Activated T-cell treated with anti-CD3 and anti-CD28 coated beads, Interleukin-2, amount 50 U/mL, for 24 hours (primary cell): ENCODE measurements around the gene EEF1AKMT1.

ENCODE experiments used
- DNase-seq: peaks from one replicate; pipeline ENCODE4 v3.0.0-alpha.2; 2020
- H3K27ac Mint-ChIP-seq: 2 replicates; pipeline ENCODE4 v1.8.0; 2020; ENCODE audit warnings: mild to moderate bottlenecking, mixed read lengths
- H3K27me3 Mint-ChIP-seq: 2 replicates; pipeline ENCODE4 v1.8.0; 2020; ENCODE audit warnings: mixed read lengths
- H3K36me3 Mint-ChIP-seq: 2 replicates; pipeline ENCODE4 v1.8.0; 2020; ENCODE audit warnings: low read depth, mixed read lengths
- H3K4me1 Mint-ChIP-seq: 2 replicates; pipeline ENCODE4 v1.8.0; 2020; ENCODE audit warnings: low read depth, mixed read lengths
- H3K4me3 Mint-ChIP-seq: 2 replicates; pipeline ENCODE4 v1.8.0; 2020; ENCODE audit warnings: mild to moderate bottlenecking, moderate library complexity, mixed read lengths
- H3K9me3 Mint-ChIP-seq: 2 replicates; pipeline ENCODE4 v1.8.0; 2020; ENCODE audit warnings: mixed read lengths

EEF1AKMT1 gene, protein sequence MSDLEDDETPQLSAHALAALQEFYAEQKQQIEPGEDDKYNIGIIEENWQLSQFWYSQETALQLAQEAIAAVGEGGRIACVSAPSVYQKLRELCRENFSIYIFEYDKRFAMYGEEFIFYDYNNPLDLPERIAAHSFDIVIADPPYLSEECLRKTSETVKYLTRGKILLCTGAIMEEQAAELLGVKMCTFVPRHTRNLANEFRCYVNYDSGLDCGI

DNA sequence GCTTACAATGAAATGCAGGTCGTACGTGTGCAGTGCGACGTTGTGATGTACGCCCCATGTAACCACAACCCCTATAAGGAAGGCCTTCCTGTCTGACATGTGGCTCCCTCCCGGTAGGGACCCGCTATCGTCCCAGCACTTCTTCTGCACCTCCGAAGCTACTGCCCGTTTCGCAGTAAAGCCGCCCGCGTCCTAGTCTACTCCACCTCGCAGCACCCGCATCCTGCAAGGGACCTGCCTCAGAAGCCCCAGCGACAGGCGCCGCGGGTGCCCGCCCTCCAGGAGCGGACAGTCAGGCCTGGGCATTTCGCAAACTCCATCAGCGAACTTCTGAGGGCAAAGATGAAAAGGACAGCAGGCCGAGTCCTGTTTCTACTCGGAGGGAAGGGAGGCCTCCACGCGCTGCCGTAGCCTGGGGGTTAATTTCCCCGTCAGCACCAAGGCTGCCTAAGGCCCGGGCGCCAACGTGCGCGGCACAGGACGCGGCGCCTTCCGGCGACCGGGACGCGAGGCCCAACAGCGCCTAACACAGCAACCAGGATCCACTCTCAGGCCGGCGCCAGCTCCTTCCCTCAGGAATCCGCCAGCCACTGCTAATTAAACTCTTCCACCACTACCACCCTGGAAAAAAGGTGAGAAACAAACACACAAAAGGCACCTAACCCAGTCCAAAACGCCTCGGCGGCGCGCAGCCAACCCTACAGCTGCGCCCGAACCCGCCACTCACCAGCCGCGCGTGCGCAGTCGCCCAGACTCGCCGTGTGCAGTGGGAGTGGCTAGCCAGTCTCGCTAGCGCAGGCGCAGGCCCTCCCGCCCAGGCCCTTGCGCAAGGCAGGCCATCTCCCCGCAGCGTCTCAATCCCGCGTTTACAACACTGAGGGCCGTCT is at the start of gene EEF1AKMT1:
Gene EEF1AKMT1 (minus strand): TSS at position 768 of the 887 bp plus-strand sequence. CDS start 16,363 bp downstream, outside the sequence.
- H3K27ac Mint-ChIP-seq, result peak within 1 kb of the TSS; percentile 98
- H3K4me3 Mint-ChIP-seq, result peak within 1 kb of the TSS; percentile 92
- no peaks in the 10 kb centered on the region for H3K27me3 Mint-ChIP-seq
- peak; percentile 97 for DNase-seq
- peaks cover 50% of the 10 kb centered on the region for H3K4me1 Mint-ChIP-seq
- peaks cover 80% of the 10 kb centered on the region for H3K36me3 Mint-ChIP-seq
- peaks cover 15% of the 10 kb centered on the region for H3K9me3 Mint-ChIP-seq

DNA sequence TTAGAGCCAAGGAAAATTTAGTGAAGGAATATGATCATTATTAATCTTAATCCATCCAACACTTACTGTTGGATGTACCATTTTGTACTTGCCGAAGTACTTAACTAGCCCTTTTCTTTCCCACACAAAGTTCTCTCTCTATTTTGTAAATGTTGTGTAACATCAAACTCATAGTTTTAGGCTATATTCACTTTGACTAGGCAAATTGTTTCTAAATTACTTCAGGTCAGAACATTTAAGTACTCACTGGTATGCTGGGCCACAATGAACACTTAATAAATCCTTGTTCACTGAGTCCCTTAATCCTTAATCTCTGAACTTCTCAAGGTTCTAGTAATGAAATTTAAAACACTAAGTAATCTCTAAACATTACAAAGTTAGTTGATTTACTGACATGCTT is 49.3 kb upstream of the EEF1AKMT1 start:
- Mint-ChIP-seq H3K4me3 (no peak overlapping the region), H3K27me3 (no peaks in the 10 kb centered on the region), H3K9me3 (no peaks in the 10 kb centered on the region), H3K4me1 (peaks cover 18% of the 10 kb centered on the region), H3K36me3 (peaks cover 70% of the 10 kb centered on the region), H3K27ac (peak overlapping the region; percentile 9)
- DNase-seq, result no peak

DNA sequence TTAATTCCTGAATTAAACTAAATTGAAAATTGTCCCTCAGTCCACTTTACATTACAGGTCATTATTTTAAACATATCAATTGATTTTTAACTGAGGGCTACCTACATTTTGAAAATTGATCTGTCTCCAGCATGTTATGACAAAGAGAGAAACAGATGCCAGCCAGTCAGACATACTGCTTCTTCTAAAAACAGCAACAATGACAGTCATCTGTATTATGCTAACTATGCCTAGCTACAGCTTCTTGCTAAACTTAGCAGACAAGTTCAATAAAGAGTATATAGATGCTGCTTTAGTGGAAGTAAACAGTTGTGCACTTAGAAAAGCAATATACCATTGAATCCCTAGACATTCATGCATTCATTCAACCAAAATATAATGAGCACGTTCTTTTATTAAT is 48.6 kb upstream of the EEF1AKMT1 start:
- H3K9me3 Mint-ChIP-seq, result no peaks in the 10 kb centered on the region
- H3K27me3 Mint-ChIP-seq, result no peaks in the 10 kb centered on the region
- no peak for DNase-seq
- H3K4me3 Mint-ChIP-seq, result no peak overlapping the region
- peaks cover 76% of the 10 kb centered on the region for H3K36me3 Mint-ChIP-seq
- peaks cover 18% of the 10 kb centered on the region for H3K4me1 Mint-ChIP-seq
- no peak overlapping the region for H3K27ac Mint-ChIP-seq

DNA sequence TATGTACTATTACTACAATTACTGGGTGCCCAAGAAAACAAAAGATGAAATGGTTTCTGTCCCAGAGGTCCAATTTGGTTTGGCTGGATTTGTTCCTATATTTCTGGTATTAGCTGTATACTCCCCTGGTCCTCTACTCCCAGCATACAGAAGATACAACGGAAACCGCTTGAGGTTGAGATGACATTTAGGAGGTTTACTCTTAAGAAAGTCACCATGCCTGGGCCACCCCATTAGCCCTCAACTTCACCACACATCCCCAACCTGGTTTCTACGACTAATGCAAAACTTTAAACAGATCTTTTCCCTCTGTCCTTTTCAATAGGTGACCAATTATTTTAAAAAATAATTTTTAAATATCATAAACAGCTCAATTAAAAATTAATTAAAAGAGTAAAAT is 46.0 kb upstream of the EEF1AKMT1 start:
- H3K4me3 Mint-ChIP-seq, result no peak overlapping the region
- H3K4me1 Mint-ChIP-seq, result peaks cover 18% of the 10 kb centered on the region
- DNase-seq, result no peak
- H3K27ac Mint-ChIP-seq, result no peak overlapping the region
- no peaks in the 10 kb centered on the region for H3K9me3 Mint-ChIP-seq
- H3K36me3 Mint-ChIP-seq, result peaks cover 81% of the 10 kb centered on the region
- no peaks in the 10 kb centered on the region for H3K27me3 Mint-ChIP-seq

DNA sequence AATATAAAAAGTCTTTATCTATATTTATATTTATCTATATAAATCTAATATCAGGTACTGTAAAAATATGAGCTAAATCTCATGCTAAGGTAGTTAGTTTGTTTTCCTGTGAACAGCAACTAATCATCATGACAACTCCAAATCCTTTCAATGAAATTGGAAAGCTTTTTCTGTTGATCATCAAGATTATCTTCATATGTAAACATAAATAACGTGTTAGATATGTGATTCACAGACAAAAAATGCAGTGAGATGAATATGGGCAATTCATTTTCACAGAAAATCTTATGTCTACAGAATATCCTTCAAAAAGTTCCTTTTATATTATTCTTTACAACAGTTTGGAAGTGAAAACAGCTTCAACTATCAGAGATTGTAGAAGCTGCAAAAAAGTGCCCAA is 41.7 kb upstream of the EEF1AKMT1 start:
- DNase-seq, result no peak
- Mint-ChIP-seq H3K4me1 (peaks cover 5% of the 10 kb centered on the region), H3K4me3 (no peak overlapping the region), H3K27me3 (no peaks in the 10 kb centered on the region), H3K9me3 (no peaks in the 10 kb centered on the region), H3K27ac (no peak overlapping the region), H3K36me3 (peaks cover 83% of the 10 kb centered on the region)

DNA sequence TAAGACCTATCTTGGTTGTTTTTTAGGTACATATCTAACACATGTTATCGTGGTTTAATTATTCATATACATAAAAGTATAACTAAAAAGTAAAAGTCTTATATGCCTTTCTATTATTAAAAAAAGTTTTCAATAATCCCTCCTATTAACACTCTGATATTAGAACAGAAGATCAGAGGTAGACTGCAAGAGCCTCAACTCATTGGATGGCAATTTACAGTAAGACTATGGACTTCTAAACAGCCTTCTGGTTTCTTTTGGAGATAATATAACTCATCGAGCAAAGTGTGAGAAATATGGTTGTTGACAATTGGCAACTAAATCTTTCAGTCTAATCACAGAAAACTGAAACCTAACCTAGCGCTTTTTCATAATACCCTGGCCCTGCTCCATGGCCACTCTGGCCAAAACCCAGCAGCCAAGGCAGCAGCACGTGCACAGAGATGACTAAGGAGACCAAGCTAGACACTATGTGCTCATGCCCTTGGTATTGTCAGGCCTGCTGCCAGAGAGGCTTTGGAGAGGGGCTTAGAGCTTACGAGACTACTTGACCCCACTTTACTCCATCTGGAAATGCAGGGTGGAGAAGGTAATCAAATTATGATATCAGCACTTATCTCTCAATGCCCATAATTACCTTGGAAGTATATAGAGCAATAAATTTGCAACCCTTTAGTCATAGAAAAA is 40.6 kb upstream of the EEF1AKMT1 start:
- Mint-ChIP-seq H3K4me1 (no peaks in the 10 kb centered on the region), H3K9me3 (no peaks in the 10 kb centered on the region), H3K27me3 (no peaks in the 10 kb centered on the region), H3K4me3 (no peak overlapping the region), H3K36me3 (peaks cover 84% of the 10 kb centered on the region), H3K27ac (no peak overlapping the region)
- DNase-seq, result no peak

DNA sequence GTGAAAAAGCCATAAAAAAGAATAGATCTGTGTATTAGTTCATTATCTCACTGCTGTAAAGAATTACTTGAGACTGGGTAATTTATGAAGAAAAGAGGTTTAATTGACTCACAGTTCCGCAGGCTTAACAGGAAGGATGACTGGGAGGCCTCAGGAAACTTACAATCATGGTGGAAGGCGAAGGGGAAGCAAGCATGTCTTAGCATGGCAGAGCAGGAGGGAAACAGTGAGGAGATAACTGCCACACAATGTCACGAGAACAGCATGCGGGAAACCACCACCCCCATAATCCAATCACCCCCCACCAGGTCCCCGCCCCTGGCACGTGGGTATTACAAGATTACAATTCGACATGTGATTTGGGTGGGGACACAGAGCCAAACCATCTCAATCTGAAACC is 39.1 kb upstream of the EEF1AKMT1 start:
- H3K4me1 Mint-ChIP-seq, result no peaks in the 10 kb centered on the region
- H3K9me3 Mint-ChIP-seq, result no peaks in the 10 kb centered on the region
- peaks cover 87% of the 10 kb centered on the region for H3K36me3 Mint-ChIP-seq
- no peak overlapping the region for H3K4me3 Mint-ChIP-seq
- no peaks in the 10 kb centered on the region for H3K27me3 Mint-ChIP-seq
- DNase-seq, result no peak
- no peak overlapping the region for H3K27ac Mint-ChIP-seq

DNA sequence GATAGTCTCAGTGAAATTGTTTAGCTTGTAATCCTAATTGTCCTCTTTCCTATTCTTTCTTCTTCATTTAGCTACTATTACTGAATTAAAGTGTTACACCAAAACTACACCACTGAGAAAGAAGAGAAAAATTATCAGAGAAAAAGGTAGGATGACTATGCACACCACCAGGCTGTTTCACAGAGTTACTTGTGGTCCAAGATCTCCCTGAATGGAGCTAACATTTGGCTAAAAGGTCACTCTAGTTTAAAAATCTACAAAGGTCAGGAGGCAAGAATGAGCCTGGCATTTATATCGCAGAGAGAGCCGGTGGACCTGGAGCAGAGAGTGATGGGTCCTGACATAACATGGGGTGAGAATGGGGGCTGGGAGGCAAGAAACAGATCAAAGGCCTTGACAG is 37.0 kb upstream of the EEF1AKMT1 start:
- H3K9me3 Mint-ChIP-seq, result no peaks in the 10 kb centered on the region
- no peak overlapping the region for H3K27ac Mint-ChIP-seq
- H3K4me1 Mint-ChIP-seq, result no peaks in the 10 kb centered on the region
- H3K27me3 Mint-ChIP-seq, result no peaks in the 10 kb centered on the region
- no peak for DNase-seq
- peaks cover 90% of the 10 kb centered on the region for H3K36me3 Mint-ChIP-seq
- H3K4me3 Mint-ChIP-seq, result no peak overlapping the region

DNA sequence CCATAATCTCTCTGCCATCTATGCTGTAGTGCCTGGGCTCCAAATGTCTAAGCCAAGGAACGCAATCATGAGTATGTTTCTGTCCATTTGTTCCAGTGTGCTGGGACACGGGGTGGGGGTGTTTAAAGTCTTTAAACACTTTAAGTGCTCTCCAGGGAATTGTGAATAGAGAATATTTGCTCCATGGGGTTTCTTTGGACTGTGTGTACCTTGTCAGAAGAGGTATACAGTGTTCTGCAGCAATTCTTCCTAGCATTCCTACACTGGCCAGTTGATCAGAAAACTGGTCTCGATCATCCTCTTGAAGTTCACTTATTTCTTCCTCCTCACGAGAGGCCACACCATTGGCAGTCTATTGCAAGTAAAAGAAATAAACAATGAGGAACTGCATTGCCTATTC is 35.1 kb upstream of the EEF1AKMT1 start:
- no peaks in the 10 kb centered on the region for H3K9me3 Mint-ChIP-seq
- peaks cover 4% of the 10 kb centered on the region for H3K4me1 Mint-ChIP-seq
- peaks cover 90% of the 10 kb centered on the region for H3K36me3 Mint-ChIP-seq
- H3K27ac Mint-ChIP-seq, result no peak overlapping the region
- no peaks in the 10 kb centered on the region for H3K27me3 Mint-ChIP-seq
- H3K4me3 Mint-ChIP-seq, result no peak overlapping the region
- no peak for DNase-seq

DNA sequence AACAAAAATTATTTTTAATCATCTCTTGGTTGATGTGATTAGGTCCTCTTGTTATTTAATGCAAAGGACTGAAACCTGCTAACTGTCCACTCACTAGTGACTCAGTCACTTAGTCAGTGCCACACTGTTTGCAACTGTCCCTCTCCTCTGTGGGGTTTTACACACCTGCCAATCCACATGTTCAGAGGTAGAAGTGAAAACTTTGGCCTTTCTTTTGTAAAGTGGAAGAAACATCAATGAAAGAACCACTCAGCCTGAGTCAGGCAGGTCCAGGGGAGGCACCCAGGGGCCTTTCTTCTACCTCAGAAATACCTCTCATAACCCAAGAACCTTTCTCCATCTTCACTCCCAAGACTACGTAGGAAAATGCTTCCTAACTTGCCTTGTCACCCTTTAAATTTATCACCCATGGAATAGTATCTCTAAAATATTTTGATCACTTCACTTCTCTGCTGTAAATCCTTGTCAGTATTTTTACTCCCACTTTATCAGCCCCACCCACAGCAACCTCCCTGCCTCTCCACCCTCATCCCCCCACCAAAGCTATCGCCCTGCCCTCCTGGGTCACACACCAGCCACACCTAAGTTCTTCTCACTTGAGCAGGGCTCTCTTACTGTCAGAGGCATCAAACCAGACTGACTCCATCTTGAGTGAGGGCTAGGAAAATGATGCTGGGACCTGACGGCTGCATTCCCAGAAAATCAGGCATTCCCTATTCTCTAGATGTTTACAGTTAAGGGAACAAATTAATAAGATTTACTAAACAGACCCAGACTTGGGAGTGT is 29.6 kb upstream of the EEF1AKMT1 start:
- H3K27me3 Mint-ChIP-seq, result no peaks in the 10 kb centered on the region
- H3K4me3 Mint-ChIP-seq, result no peak overlapping the region
- DNase-seq, result no peak
- H3K9me3 Mint-ChIP-seq, result no peaks in the 10 kb centered on the region
- H3K36me3 Mint-ChIP-seq, result peaks cover 90% of the 10 kb centered on the region
- H3K4me1 Mint-ChIP-seq, result peaks cover 26% of the 10 kb centered on the region
- peak overlapping the region; percentile 80 for H3K27ac Mint-ChIP-seq

DNA sequence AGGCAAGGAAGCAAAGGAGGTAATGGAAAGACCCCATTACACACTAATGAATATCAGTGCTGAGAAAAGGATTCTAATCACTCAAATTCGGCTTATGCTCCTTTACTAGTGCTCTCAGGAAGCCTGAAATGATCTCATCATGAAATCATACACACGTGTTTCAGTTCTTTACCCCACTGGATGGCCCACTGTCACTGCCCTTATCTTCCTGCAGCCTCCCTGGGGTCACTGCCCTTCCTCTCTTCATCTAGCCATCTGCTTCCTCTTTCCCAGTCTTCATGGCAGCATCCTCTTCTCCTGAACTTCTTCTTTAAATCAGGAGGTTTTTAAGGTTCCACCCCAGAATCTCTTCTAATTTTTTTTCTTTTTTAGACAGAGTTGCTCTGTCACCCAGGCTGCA is 27.9 kb upstream of the EEF1AKMT1 start:
- Mint-ChIP-seq H3K36me3 (peaks cover 92% of the 10 kb centered on the region), H3K9me3 (no peaks in the 10 kb centered on the region), H3K4me1 (peaks cover 41% of the 10 kb centered on the region), H3K27ac (peak overlapping the region; percentile 9), H3K27me3 (no peaks in the 10 kb centered on the region), H3K4me3 (no peak overlapping the region)
- no peak for DNase-seq

DNA sequence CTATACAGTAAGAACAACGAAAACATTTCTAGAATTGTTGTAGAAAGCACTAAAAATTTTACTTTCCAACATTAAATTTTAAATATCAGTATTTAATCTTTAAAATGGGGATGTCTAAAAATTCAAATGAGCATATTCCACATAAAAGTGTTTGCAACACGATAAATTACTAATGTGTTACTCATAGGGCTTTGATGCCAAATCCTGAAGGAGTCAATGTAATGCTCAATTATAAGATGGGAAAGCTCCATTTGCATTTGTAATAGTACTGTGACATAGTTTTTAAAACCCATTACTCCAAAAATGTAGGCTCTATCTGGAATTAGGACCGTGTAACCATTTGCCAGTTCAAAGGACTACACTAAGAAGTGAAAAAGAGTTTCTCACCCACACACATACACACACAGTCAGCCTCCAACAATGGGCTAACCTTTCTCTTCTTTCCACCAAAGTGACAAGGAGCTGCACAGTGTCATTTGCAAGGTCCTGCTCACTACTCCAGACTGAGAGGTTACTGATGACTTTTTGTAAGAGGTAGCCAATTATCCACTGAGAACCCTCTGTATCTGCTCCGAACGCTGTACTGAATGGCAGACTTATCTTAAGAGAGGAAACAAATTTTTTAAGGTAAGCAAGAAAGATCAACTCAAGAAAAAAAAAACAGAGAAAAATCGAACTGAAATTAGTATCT is 26.1 kb upstream of the EEF1AKMT1 start:
- no peak for DNase-seq
- no peaks in the 10 kb centered on the region for H3K27me3 Mint-ChIP-seq
- peaks cover 89% of the 10 kb centered on the region for H3K36me3 Mint-ChIP-seq
- H3K9me3 Mint-ChIP-seq, result no peaks in the 10 kb centered on the region
- peak overlapping the region; percentile 47 for H3K27ac Mint-ChIP-seq
- H3K4me3 Mint-ChIP-seq, result no peak overlapping the region
- H3K4me1 Mint-ChIP-seq, result peaks cover 41% of the 10 kb centered on the region

DNA sequence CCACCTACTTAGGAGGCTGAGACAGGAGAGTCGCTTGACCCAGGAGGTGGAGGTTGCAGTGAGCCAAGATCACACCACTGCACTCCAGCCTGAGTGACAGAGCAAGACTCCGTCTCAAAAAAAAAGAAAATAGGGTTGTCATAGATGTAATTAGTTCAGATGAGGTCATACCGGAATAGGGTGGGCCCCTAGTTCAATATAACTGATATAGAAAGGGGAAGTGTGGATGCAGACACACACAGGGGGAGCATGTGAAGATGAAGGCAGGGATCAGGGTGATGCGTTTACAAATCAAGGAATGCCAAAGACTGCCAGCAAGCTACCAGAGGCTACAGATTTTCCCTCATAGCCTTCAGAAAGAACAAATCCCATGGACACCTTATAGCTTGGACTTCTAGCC is 24.3 kb upstream of the EEF1AKMT1 start:
- Mint-ChIP-seq H3K36me3 (peaks cover 93% of the 10 kb centered on the region), H3K27ac (peak overlapping the region; percentile 47), H3K9me3 (no peaks in the 10 kb centered on the region), H3K4me1 (peaks cover 30% of the 10 kb centered on the region), H3K4me3 (no peak overlapping the region), H3K27me3 (no peaks in the 10 kb centered on the region)
- DNase-seq, result no peak
